Brain microvascular endothelial cell (primary cell): ENCODE measurements around the gene MEF2A.
A peak's percentile ranks its signal among the peaks of the same experiment; 100 is the strongest.

Experiments
- DNase-seq: peaks from one replicate; pipeline ENCODE4 v3.0.0-alpha.2; 2020
- H3K27ac ChIP-seq: fragments of 250-450 bp; sonication (Bioruptor Pico); 2 replicates; pipeline ENCODE4 v1.5.1; 2020; ENCODE audit warnings: mild to moderate bottlenecking, moderate library complexity
- H3K27me3 ChIP-seq: fragments of 250-450 bp; sonication (Bioruptor Pico); replicated peaks from 2 replicates; pipeline ENCODE4 v1.5.1; 2020; ENCODE audit warnings: mild to moderate bottlenecking
- H3K36me3 ChIP-seq: fragments of 250-450 bp; sonication (Bioruptor Pico); replicated peaks from 2 replicates; pipeline ENCODE4 v1.5.1; 2020; ENCODE audit warnings: mild to moderate bottlenecking
- H3K4me3 ChIP-seq: 2 replicates; pipeline ENCODE4 v1.5.1; 2011; ENCODE audit warnings: low read depth, mild to moderate bottlenecking, control low read depth, low read length, moderate library complexity
- in situ Hi-C: cut with HindIII; loops from 2 replicates; pipeline ENCODE4 v1.10.0; 2017; ENCODE audit warnings: low sequenced_read_pairs, low pct_ligation_motif_present
- TF ChIP-seq, protein P1 (sequence below): IDR thresholded peaks from 2 replicates; pipeline ENCODE4 v1.5.1; 2011; ENCODE audit warnings: low read depth, mild to moderate bottlenecking, moderate library complexity, low read length, control low read depth, inconsistent platforms; ENCODE audit errors: missing control alignments

The MEF2A gene

DNA sequence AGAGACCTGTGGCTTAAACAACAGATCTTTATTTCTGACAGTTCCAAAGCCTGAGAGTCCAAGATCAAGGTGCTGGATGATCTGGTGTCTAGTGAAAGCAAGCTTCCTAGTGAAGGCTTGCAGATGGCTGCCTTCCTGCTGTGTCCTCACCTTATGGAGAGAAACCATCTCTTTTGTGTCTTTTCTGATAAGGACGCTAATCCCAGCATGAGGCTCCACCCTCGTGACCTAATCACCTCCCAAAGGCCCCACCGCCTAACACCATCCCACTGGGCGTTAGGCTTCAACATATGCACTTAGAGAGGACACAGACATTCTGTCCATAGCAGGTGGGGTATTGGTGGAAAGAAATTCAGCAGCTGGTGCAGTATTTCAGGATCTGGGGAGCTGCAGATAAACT lies 187.3 kb downstream of the MEF2A start:
- DNase-seq, result no peak
- H3K27ac ChIP-seq, result no peak overlapping the region
- H3K36me3 ChIP-seq, result no peaks in the 10 kb centered on the region
- in situ Hi-C loops, result no loop called here
- H3K27me3 ChIP-seq, result no peaks in the 10 kb centered on the region
- TF ChIP-seq, protein P1, sequence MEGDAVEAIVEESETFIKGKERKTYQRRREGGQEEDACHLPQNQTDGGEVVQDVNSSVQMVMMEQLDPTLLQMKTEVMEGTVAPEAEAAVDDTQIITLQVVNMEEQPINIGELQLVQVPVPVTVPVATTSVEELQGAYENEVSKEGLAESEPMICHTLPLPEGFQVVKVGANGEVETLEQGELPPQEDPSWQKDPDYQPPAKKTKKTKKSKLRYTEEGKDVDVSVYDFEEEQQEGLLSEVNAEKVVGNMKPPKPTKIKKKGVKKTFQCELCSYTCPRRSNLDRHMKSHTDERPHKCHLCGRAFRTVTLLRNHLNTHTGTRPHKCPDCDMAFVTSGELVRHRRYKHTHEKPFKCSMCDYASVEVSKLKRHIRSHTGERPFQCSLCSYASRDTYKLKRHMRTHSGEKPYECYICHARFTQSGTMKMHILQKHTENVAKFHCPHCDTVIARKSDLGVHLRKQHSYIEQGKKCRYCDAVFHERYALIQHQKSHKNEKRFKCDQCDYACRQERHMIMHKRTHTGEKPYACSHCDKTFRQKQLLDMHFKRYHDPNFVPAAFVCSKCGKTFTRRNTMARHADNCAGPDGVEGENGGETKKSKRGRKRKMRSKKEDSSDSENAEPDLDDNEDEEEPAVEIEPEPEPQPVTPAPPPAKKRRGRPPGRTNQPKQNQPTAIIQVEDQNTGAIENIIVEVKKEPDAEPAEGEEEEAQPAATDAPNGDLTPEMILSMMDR, result no peak
- H3K4me3 ChIP-seq, result no peak overlapping the region

DNA sequence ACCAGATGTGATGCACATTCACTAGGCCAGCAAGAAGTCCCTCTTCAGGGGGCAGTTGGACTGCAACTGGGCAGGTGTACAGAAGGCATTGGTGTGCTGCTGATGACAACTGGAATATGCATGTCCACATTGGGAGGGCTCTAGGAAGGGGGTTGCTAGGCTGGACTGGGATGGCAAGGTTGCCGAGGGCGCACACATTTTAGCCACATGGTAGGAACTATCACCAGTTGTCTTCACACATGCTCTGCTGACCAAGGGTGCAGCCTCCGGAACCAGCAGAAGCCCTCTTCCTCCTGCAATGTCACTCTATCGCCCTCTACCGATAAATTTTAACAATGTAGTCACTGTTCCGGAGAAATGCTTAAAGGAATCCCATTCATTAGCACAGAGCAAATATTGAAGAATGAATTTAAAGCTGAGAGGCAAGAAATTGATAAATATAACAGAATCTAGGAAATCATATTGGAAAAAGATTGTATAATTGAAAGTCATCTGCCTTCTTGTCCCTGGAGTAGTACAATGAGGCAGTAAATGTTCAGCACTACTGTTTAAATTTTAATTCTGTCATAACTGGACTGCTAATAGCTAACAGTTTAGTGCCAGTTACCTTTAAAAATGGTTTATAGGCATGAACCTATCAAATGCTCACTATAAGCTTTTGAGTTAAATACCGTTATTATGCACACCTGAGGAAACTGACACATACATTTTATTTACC lies 190.1 kb downstream of the MEF2A start:
- Histone ChIP-seq H3K27me3 (no peaks in the 10 kb centered on the region), H3K27ac (no peak overlapping the region), H3K4me3 (no peak overlapping the region), H3K36me3 (no peaks in the 10 kb centered on the region)
- peak; percentile 37 for DNase-seq
- TF ChIP-seq, protein P1, result peak; percentile 77
- in situ Hi-C loops, result no loop called here

DNA sequence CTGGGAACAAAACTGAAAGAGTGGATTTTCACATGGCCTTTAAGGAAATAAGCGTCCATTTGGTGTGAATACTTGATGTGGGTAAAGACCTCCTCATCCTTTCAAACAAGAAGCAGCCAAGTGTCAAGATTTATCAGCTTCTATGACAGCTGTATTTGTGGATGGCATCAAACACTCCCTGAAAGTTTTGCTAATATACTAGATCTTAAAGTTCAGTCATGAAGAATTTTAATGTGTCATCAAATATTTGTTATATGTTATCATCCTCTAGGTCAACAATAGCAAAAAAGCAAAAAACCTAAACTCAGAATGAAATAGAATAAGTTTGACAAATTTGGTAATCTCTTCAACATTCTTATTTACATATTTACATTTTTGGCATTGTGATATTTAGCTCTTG lies 196.5 kb downstream of the MEF2A start:
- Histone ChIP-seq H3K4me3 (no peak overlapping the region), H3K27ac (no peak overlapping the region), H3K27me3 (no peaks in the 10 kb centered on the region), H3K36me3 (no peaks in the 10 kb centered on the region)
- no peak for DNase-seq
- in situ Hi-C loops, result no loop called here
- TF ChIP-seq, protein P1, result no peak

DNA sequence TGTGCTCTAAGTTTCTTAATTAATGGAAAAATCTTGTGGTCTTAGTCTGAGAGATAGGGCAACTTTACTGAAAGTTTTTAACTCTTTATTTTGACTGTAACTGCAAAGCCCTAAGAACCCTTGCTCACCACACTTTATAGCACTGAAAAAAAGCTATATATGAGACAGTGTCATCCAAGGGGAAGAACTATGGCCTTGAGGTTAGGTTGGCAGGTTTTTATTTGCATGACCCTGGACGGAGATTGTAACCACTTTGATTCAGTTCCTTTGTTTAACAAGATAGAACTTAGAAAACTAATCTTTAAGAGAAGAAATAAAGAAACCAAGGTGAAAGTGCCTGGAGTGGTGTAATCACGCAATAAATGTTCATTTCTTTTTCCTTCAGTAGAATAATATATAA lies 198.0 kb downstream of the MEF2A start:
- in situ Hi-C loops, result no loop called here

DNA sequence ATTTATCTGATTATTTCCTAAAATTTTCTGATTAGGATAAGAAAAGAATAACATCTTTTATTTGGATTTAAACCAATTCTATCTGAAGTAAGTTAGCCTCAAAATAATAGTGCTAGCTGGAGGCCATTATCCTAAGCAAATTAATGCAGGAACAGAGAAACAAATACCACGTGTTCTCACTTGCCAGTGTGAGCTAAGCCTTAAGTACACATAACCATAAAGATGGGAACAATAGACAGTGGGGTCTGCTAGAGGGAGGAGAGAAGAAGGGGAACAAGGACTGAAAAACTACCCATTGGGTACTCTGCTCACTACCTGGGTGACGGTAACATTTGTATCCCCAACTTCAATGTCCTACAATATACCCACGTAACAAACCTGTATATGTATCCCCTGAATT lies 198.7 kb downstream of the MEF2A start:
- TF ChIP-seq, protein P1, result no peak
- Histone ChIP-seq H3K27me3 (no peaks in the 10 kb centered on the region), H3K27ac (no peak overlapping the region), H3K36me3 (no peaks in the 10 kb centered on the region), H3K4me3 (no peak overlapping the region)
- DNase-seq, result no peak
- in situ Hi-C loops, result no loop called here

More for the DNA sequence above, 198.0 kb downstream of the MEF2A start:
- H3K4me3 ChIP-seq, result no peak overlapping the region
- TF ChIP-seq, protein P1, result no peak
- no peaks in the 10 kb centered on the region for H3K27me3 ChIP-seq
- H3K27ac ChIP-seq, result no peak overlapping the region
- no peaks in the 10 kb centered on the region for H3K36me3 ChIP-seq
- no peak for DNase-seq
